Amniotic stem cell (primary cell): ENCODE data around the gene CACNA2D2.

Experiments
- DNase-seq: peaks from one replicate; lab custom pipeline; 2025; lab: John Stamatoyannopoulos, UW

Gene CACNA2D2

GRCh38 chr3:50502225-50502583 is 1.2 kb downstream of the CACNA2D2 start:
- no peak for DNase-seq

DNA sequence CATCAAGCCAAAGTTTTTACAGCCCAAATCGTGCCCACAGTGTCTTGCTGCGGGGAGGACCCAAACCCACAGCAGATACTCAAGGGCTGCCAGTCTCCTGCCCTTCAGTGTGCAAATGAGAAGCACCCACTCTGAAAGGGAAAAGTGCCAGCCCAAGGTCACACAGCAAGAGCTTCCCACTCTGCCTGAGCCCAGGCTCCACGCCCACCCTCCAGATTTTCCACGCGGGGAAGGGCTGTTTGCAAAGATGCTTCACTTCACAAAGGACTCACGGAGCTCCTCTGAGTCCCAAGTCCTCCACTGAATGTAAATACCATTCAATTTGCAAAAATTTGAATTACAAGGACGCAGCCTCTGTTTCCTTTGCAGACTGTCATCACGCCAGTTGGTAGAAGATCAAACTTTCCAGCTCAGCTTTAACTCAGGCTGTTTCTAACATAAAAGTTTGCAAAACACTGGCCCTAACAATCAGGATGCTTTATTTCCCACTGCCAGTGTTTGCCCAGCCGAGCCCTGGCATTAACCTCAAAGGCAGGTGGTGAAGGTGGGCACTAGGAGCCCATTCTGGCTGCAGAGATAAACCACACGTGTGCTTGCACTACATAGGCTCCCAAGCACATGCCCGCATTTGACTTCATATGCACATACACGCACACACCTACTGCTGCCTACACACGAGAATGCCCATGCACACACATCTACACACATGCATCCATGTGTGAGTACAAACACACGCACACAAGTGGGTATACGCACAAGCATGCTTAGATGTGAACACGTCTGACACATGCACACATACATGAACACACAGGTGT is 7.6 kb downstream of the CACNA2D2 start:
- no peak for DNase-seq

- DNase-seq = no peak
Observed at GRCh38 chr3:50494126-50494525, 9.3 kb downstream of the CACNA2D2 start.

GRCh38 chr3:50493623-50494022 is 9.8 kb downstream of the CACNA2D2 start:
- DNase-seq = no peak

DNA sequence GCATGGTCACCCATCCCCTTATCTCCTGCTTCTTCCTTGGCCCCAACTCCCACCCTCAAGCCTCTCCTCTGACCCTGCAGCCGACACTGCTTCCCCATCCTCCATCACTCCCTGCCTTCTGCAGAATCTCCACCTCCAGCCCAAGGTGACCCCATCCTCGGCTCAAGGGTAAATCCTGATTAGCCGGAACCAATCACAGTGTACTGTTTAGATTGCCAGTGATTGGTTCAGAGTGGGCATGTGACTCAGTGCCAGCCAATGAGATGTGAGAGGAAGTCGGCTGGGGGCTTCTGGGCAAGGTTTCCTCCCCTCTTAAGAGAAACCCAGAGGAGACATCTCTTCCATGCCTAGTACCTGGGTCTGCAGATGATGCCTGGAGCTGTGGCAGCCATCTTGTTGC is 10.3 kb downstream of the CACNA2D2 start:
- DNase-seq = no peak

GRCh38 chr3:50491023-50491422 is 12.4 kb downstream of the CACNA2D2 start:
- no peak for DNase-seq

DNA sequence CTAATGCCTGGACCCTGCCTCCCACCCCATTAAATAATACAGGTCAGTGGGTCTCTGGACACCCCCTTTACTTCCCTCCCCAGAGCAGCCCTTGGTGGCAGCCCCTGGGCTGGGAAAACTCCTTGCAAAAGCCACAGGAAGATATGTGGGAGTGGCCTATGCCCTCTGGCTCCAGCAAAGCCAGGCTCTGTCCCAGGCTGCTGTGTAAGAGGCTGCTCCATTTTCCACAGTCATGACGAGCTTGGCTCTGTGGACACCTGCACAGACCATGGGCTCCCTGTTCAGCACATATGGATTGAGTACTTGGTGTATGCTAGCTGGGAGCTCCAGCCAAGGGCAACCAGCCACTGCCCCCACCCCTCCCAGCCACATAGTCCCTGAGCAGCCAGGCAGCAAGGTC is 13.0 kb downstream of the CACNA2D2 start:
- no peak for DNase-seq

DNA sequence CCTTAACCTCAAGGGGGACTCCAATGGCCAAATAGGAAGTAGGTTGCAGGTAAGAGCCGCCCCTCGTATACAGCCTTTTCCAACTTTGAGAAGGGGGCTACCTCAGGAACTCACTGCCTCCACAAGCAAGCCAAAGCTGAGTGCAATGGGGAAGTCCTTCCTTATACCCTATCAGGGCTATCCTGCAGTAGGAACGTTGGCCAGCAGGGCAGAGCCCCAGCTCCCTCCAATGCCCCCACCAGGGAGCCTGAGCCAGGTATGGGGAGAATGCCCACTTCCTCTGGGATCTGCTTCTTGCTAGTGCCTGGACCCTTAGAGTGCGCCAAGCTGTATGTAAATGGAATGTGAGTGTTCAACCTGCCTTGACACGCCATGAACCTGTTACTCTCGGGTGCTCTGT is 16.3 kb downstream of the CACNA2D2 start:
- DNase-seq = no peak

GRCh38 chr3:50486219-50486888 is 17.1 kb downstream of the CACNA2D2 start:
- no peak for DNase-seq

- DNase-seq = no peak
Observed at GRCh38 chr3:50484722-50485121, 18.7 kb downstream of the CACNA2D2 start.

DNA sequence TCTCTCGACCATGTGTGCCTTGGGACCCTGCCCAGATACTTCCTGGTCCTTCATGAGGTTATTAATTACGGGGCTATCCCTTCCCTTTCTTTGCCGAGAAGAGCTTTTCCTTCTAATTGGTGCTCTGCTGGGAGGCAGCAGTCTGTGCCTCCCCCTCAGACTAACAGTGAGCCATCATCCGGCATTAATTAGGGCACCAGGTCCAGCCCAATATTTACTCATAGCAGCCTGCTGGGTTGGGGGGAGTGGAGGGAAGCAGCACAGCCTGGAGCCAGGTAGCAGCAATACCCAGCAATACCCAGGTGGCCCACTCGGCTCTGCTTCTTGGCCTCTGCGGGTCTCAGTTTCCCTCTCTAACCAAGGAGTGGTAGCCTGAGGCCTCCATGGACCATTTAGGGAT is 20.1 kb downstream of the CACNA2D2 start:
- DNase-seq = no peak

- DNase-seq = no peak
Observed at GRCh38 chr3:50481992-50482391, 21.4 kb downstream of the CACNA2D2 start.

DNA sequence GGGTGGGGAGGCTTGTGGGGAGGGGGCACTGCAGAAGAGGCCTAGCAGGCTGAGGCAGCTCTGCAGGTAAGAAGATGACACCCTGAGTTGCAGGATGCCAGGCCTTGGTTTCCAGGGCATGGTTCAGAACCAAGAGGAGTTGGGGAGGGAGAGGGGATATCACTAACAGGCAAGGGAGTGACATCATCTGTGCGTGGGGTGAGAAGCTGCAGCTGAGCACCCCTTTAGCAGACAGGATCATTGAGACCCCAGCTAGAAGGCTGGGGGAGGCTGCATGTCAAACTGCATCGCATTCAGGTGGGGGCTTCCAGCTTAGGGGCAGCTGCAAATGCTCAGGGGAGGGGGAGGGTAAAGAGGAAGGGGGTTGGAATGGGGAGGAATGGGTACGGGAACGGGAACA is 23.0 kb downstream of the CACNA2D2 start:
- no peak for DNase-seq

DNA sequence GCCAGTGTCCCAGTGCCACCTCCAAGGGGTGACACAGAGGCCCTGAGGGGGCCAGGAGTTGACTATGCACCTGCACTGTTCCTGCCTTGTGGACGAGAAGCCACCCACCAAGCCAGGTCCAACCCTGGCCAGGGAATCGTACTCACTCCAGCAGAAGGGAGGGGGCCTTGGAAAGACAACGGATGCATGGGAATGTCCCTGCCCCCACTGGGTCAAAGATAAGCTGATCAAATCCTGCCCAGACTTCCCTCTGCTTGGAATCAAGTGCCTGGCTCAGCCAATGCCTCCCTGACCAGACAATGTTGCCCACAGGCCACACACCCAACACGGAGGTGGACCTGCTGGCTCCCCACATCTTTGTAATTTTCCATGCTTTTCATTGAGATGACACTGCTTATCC is 23.9 kb downstream of the CACNA2D2 start:
- DNase-seq = no peak

GRCh38 chr3:50478671-50479260 is 24.7 kb downstream of the CACNA2D2 start:
- DNase-seq = no peak

DNA sequence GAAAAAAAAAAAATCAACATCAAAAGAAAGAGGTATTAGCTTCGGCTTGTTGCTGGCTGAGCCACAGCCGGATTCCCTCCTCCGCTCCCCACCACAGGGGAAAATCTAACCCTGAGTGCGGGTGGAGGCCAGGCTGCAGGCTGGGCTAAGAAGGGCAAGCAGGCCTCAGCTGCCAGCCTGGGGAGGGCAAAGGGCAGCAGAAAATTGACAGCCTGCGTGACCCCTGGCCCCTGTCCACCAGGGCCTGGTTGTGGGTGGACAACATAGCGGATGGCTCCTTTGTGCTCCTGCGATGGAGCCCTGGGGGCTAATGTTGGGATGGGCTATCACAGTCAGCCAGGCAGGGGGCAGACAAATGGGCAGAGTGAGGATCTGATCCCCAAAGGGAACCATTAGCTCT is 25.4 kb downstream of the CACNA2D2 start:
- DNase-seq = no peak

- DNase-seq = no peak
Observed at GRCh38 chr3:50475348-50475747, 28.1 kb downstream of the CACNA2D2 start.

- no peak for DNase-seq
Observed at GRCh38 chr3:50474717-50475116, 28.7 kb downstream of the CACNA2D2 start.

DNA sequence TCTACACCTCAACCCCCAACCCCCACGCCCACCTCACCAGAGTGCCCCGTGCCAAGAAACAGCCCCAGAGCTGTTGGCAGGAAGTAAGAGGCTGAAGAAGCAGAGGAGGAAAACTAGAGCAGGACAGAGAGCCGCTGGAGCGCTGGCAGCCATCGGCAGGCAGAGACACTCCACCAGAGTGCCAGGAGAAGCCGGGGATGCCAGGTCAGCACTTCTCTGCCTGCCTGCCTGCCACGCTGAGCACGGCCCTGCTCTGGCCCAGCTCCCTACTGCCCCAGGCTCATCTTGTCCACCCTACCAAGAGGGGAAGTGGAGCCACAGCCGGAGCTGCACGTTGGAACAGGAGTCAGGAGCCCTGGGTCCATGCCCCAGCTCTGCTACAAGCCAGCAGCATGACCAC is 29.7 kb downstream of the CACNA2D2 start:
- no peak for DNase-seq

DNA sequence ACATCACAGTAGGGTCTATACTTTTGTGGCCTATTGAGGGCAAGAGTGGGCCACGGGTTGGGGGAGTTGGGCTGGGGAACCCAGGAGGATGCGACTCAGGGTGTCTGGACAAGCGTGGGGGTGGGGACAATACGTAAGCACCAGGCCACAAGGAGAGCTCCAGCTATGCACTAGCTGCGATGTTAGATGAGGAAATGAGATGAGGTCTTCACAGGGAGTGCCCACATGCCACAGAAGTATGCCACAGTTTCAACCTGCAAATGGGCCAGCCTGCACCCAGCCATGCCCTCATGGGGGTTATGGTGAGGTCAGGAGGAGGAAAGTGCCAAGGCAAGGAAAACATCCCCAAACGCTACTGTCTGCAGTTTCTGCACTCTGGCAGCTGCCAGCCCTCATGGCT is 30.5 kb downstream of the CACNA2D2 start:
- DNase-seq = no peak

GRCh38 chr3:50470658-50471057 is 32.8 kb downstream of the CACNA2D2 start:
- DNase-seq = no peak

DNA sequence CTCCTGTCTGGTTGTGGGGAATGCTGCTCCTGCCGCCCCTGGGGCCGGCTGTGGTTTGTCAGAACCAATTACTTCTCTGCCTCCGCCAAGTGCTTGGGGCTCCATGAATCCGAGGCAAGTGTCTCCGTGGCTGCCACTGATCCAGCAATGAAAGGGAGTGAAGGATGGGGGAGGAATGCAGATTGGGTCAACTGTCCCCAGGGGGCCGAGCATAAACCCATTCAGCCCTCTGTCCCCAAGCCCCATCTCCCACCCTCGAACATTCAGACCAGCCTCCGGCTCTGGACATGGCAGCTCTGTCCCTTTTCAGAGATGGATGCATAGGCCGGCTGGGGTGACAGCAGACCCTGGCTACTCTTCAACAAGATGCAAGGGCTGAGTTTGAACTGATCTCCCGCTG is 35.5 kb downstream of the CACNA2D2 start:
- DNase-seq = no peak

- DNase-seq = no peak
Observed at GRCh38 chr3:50466177-50466576, 37.3 kb downstream of the CACNA2D2 start.
